B cell (primary cell): ENCODE measurements around the gene ULK4.

ENCODE experiments used
- CTCF ChIP-seq: fragments of 200-600 bp; IDR thresholded peaks from one replicate; pipeline ENCODE4 v1.8.0; 2022; ENCODE audit warnings: antibody characterized with exemption, mild to moderate bottlenecking
- EZH2 ChIP-seq: IDR thresholded peaks from 2 replicates; pipeline ENCODE4 v1.6.1; 2012; ENCODE audit warnings: borderline replicate concordance, low read depth, mild to moderate bottlenecking, moderate library complexity, low read length; ENCODE audit not compliant: insufficient read depth, poor library complexity, severe bottlenecking

- TF ChIP-seq CTCF, result no peak
- no peak for TF ChIP-seq EZH2
Measured at GRCh38 chr3:41204369-41204768, 757.5 kb downstream of the ULK4 start.
